Measurements from ENCODE around the gene AMZ2.
"Not testable (repeated sequence)": the region's sequence is repeated elsewhere in the genome, so short reads cannot be mapped to it uniquely, and the experiment has no call there.

The AMZ2 gene

DNA sequence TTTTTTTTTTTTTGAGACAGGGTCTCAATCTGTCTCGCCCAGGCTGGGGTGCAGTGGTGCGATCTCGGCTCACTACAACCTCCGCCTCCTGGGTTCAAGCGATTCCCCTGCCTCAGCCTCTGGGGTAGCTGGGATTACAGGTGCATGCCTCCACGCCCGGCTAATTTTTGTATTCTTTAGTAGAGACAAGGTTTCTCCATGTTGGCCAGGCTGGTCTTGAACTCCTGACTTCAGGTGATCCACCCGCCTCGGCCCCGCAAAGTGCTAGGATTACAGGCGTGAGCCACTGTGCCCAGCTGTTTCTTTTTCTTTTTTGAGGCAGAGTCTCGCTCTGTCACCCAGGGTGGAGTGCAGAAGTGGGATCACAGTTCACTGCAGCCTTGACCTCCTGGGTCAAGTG, 27.1 kb upstream of the AMZ2 start:
- DNase-seq: not testable (repeated sequence)

DNA sequence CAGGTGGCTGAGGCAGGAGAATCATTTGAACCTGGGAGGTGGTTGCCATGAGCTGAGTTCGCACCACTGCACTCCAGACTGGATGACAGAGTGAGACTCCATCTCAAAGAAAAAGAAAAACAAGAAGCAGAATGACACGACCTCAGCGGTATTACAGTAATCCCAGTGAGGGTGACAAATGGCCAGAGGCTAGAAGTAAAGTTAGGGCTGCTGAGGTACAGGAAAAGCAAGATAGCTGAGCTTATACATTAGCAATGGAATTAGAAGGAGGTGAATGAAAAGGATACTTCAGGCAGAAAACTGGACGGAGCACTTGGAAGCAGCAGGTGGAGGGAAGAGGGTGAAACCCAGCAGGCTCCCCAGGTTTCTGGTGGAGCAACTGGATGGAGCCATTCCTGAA, 26.1 kb upstream of the AMZ2 start:
- no peak for DNase-seq

- DNase-seq: no peak
These were observed 25.2 kb upstream of the AMZ2 start for GRCh38 chr17:68222606-68223005.

GRCh38 chr17:68225055-68225454, 22.8 kb upstream of the AMZ2 start:
- not testable (repeated sequence) for DNase-seq

GRCh38 chr17:68228039-68228680, 19.7 kb upstream of the AMZ2 start:
- DNase-seq: peak in 1 of 5 donors; percentile 67

- DNase-seq: no peak
These were observed 18.8 kb upstream of the AMZ2 start for GRCh38 chr17:68228817-68229570.

GRCh38 chr17:68229619-68230018, 18.2 kb upstream of the AMZ2 start:
- DNase-seq: no peak

- DNase-seq: not testable (repeated sequence)
These were observed 16.7 kb upstream of the AMZ2 start for GRCh38 chr17:68231131-68231530.

DNA sequence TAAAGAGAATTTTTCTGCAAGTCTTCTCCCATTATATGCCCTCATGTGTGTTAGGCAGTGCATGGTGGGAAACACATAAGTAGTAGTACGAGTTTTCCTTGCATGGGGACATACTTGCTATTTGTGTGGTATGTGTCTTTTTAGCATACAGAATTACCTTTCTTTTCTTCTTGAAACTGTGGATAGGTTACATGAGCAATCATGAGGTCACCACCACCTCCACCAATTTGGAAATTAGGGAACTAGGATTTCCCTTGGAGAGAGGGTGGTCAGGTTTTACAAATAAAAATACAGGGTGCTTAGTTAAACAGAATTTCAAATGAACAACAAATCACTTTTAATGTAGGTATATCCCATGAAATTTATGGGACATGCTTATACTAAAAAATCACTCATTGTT, 16.3 kb upstream of the AMZ2 start:
- DNase-seq: no peak

DNA sequence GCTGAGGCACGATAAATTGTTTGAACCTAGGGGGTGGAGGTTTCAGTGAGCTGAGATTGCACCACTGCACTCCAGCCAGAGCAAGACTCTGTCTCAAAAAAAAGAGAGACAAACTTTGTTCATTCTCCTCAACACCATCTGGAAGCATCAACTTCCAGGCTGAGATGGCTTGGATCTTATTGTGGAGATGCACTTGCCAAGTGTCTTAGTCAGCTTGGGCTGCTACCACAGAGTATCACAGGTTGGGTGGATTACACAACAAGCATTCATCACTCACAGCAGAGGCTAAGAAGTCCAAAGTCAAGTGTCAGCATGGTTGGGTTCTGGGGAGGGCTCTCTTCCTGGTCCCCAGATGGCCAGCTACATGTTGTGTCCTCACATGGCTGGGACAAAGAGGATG, 15.1 kb upstream of the AMZ2 start:
- not testable (repeated sequence) for DNase-seq

DNA sequence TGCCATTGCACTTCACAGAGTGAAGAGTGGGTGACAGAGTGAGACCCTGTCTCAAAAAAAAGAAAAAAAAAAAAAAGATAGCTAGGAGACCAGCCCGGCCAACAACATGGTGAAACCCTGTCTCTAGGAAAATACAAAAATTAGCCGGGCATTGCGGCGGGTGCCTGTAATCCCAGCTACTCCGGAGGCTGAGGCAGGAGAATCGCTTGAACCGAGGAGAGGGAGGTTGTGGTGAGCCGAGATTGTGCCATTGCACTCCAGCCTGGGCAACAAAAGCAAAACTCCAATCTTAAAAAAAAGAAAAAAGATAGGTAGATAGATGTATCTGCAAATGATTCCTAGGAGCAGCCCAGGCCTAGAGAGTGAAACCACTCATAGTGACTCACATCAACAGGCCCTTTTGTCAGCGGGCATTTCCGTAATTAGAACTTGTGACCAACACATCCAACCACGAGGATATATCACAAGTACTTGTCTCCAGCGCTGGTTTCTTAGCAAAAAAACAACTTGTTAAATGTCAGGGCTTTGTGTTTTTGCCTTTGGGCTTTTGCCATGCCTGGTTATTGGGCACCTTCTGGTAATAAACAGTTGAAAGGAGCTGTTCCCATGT, 13.0 kb upstream of the AMZ2 start:
- peak in 3 of 5 donors; percentile 31 to 75 (median 36) for DNase-seq

DNA sequence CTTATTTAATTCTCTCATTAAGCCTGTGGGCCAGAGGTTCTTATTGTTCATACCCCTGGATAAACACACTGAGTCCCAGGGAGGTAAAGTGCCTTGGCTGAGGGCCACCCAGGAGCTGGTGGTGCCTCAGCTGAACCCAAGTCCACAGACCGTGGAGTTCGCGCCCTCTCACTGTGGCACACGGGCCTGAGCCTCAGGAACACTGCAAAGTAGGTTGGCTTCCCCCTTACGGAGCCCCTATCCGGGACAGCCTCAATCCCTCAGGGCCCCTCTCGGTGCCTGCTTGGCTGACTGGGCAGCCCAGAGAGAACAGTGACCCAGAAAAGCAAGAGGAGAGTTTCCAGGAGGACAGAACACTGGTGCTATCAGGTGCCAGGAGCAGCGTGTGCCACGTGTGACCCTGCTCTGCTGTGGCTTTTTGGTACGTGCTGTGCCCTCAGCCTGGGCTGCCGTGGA, 12.5 kb upstream of the AMZ2 start:
- DNase-seq: not testable (repeated sequence)

- peak in 4 of 5 donors; percentile 36 to 83 (median 50) for DNase-seq
These were observed 10.3 kb upstream of the AMZ2 start for GRCh38 chr17:68237369-68238163.

DNA sequence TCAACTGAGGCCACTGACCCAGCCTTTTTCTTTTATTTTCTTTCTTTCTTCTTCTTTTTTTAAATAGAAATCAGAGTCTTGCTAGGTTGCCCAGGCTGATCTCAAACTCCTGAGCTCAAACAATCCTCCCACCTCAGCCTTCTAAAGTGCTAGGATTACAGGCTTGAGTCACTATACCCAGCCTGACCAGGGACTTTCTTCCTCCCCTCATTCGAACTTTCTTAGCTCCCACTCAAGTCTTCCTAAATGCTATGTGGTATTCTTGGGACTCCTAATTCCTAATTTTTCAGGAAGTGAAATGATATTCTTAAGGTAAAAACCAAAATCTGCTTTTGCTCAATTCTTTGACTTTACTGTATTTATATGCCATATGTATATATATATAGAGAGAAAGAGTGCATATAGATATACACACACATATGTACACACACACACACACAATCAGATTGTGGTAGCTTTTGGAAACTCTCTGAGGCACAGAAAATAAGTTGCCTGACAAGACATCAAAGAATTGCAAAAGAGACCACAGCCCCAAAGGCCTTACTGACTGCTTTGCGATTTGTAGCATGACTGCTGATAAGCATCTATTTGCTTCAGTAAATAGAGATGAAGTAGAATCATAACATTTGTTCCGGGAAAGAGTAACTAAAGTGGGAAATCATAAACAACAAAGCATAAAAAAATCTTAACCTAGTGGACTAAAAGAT, 9.5 kb upstream of the AMZ2 start:
- DNase-seq: peak in 1 of 5 donors; percentile 71

DNA sequence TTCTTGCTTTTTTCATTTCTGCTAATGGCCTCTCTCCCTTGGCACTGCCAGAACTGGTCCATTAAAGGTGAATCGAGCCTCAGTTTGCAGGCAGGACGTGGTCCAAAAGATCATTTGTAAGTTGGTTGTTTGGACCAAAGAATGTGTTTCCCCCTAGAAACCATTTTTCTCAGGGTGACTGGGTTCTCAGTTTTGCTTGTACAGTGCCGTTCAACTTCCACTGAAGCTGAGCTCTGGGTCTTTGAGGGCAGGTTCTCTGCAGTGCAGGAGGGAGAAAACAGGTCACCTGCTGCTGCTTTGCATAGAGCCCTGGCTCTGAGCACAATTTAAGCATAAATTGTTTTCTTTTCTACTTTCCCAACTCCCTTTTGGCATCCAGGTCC, 9.0 kb upstream of the AMZ2 start:
- DNase-seq: peak in 1 of 5 donors; percentile 71

DNA sequence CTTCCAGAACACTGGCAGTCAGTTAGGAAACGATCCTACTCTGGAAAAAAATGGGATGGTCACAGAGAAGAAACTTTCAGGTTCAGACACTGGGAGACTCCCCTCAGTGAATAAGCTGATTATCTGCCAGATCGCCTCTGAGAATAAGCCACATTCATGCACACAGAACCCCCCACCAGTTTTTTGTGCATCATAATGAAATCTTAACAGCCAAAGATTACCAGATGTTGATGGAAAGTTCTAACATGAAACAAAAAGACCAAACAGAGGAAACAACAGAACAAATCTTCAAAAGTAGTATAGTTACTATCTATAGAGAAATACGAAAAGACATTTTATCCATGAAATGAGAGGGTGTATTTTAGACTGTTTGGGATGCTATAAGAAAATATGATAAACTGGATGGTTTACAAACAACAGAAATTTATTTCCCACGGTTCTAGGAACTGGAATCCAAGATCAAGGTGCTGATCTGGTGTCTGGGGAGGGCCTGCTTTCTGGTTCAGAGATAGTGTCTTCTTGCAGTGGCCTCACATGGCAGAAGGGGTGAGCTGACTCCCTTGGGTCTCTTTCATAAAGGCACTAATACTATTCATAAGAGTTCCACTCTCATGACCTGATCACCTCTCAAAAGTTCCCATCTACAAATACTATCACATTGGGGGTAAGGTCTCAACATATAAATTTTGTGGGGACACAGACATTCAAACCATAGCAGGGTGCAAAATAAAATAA, 8.0 kb upstream of the AMZ2 start:
- DNase-seq: no peak

DNA sequence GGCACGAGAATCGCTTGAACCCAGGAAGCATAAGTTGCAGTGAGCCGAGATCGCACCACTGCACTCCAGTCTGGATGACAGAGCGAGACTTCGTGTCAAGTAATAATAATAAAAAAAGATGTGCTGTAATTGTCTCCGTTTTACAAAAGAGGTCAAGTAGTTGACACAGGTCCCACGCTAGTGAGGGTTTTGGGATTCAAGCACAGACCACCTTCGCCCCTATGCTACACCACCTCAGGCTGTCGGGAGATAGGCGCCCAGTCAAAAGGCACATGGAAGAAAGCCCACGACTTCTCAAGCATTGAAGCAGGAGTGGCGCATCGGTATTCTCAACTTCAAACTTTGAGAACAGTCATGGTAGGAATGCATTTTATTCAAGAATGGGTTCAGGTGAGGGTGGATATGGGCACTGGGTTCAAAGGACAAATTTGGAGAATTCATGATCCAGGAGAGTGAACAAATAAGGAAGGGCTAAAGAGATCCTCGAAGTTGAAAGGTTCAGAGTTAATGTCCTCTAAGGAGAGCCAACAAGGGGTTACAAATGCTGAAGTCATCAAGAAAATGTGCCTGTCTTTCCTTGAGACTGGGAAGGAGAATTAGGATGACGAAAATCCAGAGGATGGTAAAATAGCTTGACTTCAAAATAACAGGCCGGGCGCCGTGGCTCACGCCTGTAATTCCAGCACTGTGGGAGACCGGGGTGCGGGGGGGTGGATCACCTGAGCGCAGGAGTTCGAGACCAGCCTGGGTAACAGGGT, 1.4 kb upstream of the AMZ2 start:
- no peak for DNase-seq

GRCh38 chr17:68248199-68248825, 469 bp downstream of the AMZ2 start:
- DNase-seq: peak in 2 of 5 donors; percentile 46 to 56

DNA sequence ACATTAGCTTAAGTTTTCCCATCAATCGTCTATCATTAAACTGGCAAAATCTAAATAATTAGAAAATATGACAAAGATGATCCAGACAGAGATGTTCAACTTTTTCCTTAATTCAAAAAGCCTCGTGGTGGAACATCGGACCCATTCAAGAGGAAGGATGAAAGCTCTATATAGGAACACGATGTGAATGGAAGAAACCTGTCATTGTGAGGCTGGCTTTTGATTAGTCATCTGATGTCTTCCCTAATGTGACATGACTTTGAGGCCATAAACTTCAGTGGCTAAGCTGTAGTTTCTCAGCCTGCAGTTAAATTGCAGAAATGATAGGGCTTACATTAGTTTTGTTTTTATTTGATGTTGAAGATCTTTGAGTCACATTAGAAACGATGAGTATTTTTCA, 1.0 kb downstream of the AMZ2 start:
- DNase-seq: peak in 1 of 5 donors; percentile 52

GRCh38 chr17:68249354-68249765, 1.5 kb downstream of the AMZ2 start:
- DNase-seq: peak in 2 of 5 donors; percentile 24 to 58

All from T-helper 1 cell (primary cell).